ENCODE data around the gene DYNC1LI2. TPM values are rescaled to one million over a fixed set of nuclear protein-coding genes. Genes with fewer than 3 reads are reported as not detected.

DYNC1LI2 gene
- total and polyA plus RNA-seq, 2 donors, result 74.6 to 153 TPM

- peaks cover 7% of the 10 kb centered on the region for H3K36me3 ChIP-seq (ENCODE audit: insufficient read depth)
- H3K4me1 ChIP-seq (ENCODE audit: insufficient read depth), result no peaks in the 10 kb centered on the region
- DNase-seq (ENCODE audit: extremely low spot score), result no peak
- H3K27ac ChIP-seq (ENCODE audit: low read depth), result no peak overlapping the region
- 55% methylated on average over 3 of the region's 3 CpGs for WGBS
- no peak overlapping the region for H3K4me3 ChIP-seq (ENCODE audit: low read depth, low read length)
Measured at GRCh38 chr16:66720766-66721165, 30.6 kb downstream of the DYNC1LI2 start.

GRCh38 chr16:66719246-66719645 is 32.2 kb downstream of the DYNC1LI2 start:
- peaks cover 3% of the 10 kb centered on the region for H3K36me3 ChIP-seq (ENCODE audit: insufficient read depth)
- no peak overlapping the region for H3K4me3 ChIP-seq (ENCODE audit: low read depth, low read length)
- DNase-seq (ENCODE audit: extremely low spot score), result no peak
- 91% methylated on average over 4 of the region's 4 CpGs for WGBS
- no peaks in the 10 kb centered on the region for H3K4me1 ChIP-seq (ENCODE audit: insufficient read depth)
- H3K27ac ChIP-seq (ENCODE audit: low read depth), result no peak overlapping the region

GRCh38 chr16:66717776-66718175 is 33.6 kb downstream of the DYNC1LI2 start:
- Histone ChIP-seq H3K4me3 (ENCODE audit: low read depth, low read length) (no peak overlapping the region), H3K36me3 (ENCODE audit: insufficient read depth) (peaks cover under 1% of the 10 kb centered on the region), H3K4me1 (ENCODE audit: insufficient read depth) (no peaks in the 10 kb centered on the region), H3K27ac (ENCODE audit: low read depth) (no peak overlapping the region)
- no peak for DNase-seq (ENCODE audit: extremely low spot score)
- WGBS, result 68% methylated on average over 4 of the region's 4 CpGs

- no peak for DNase-seq (ENCODE audit: extremely low spot score)
- Histone ChIP-seq H3K4me3 (ENCODE audit: low read depth, low read length) (no peak overlapping the region), H3K36me3 (ENCODE audit: insufficient read depth) (no peaks in the 10 kb centered on the region), H3K4me1 (ENCODE audit: insufficient read depth) (no peaks in the 10 kb centered on the region), H3K27ac (ENCODE audit: low read depth) (no peak overlapping the region)
- 42% methylated on average over 12 of the region's 12 CpGs for WGBS
Measured at GRCh38 chr16:66717112-66717675, 34.2 kb downstream of the DYNC1LI2 start.

GRCh38 chr16:66714654-66715307 is 36.6 kb downstream of the DYNC1LI2 start:
- no peaks in the 10 kb centered on the region for H3K36me3 ChIP-seq (ENCODE audit: insufficient read depth)
- WGBS, result 47% methylated on average over 6 of the region's 6 CpGs
- H3K4me1 ChIP-seq (ENCODE audit: insufficient read depth), result no peaks in the 10 kb centered on the region
- no peak overlapping the region for H3K4me3 ChIP-seq (ENCODE audit: low read depth, low read length)
- no peak overlapping the region for H3K27ac ChIP-seq (ENCODE audit: low read depth)
- no peak for DNase-seq (ENCODE audit: extremely low spot score)

GRCh38 chr16:66714062-66714461 is 37.3 kb downstream of the DYNC1LI2 start:
- H3K4me3 ChIP-seq (ENCODE audit: low read depth, low read length), result no peak overlapping the region
- 87% methylated on average over 6 of the region's 6 CpGs for WGBS
- no peak for DNase-seq (ENCODE audit: extremely low spot score)
- H3K27ac ChIP-seq (ENCODE audit: low read depth), result no peak overlapping the region
- H3K4me1 ChIP-seq (ENCODE audit: insufficient read depth), result no peaks in the 10 kb centered on the region
- no peaks in the 10 kb centered on the region for H3K36me3 ChIP-seq (ENCODE audit: insufficient read depth)

GRCh38 chr16:66713076-66713475 is 38.3 kb downstream of the DYNC1LI2 start:
- no peak overlapping the region for H3K4me3 ChIP-seq (ENCODE audit: low read depth, low read length)
- WGBS, result 59% methylated on average over 2 of the region's 2 CpGs
- no peaks in the 10 kb centered on the region for H3K36me3 ChIP-seq (ENCODE audit: insufficient read depth)
- no peaks in the 10 kb centered on the region for H3K4me1 ChIP-seq (ENCODE audit: insufficient read depth)
- H3K27ac ChIP-seq (ENCODE audit: low read depth), result no peak overlapping the region
- DNase-seq (ENCODE audit: extremely low spot score), result no peak

GRCh38 chr16:66712512-66712911 is 38.9 kb downstream of the DYNC1LI2 start:
- Histone ChIP-seq H3K4me1 (ENCODE audit: insufficient read depth) (no peaks in the 10 kb centered on the region), H3K4me3 (ENCODE audit: low read depth, low read length) (no peak overlapping the region), H3K36me3 (ENCODE audit: insufficient read depth) (no peaks in the 10 kb centered on the region), H3K27ac (ENCODE audit: low read depth) (no peak overlapping the region)
- DNase-seq (ENCODE audit: extremely low spot score), result no peak

GRCh38 chr16:66711581-66711980 is 39.8 kb downstream of the DYNC1LI2 start:
- Histone ChIP-seq H3K4me3 (ENCODE audit: low read depth, low read length) (no peak overlapping the region), H3K36me3 (ENCODE audit: insufficient read depth) (no peaks in the 10 kb centered on the region), H3K4me1 (ENCODE audit: insufficient read depth) (no peaks in the 10 kb centered on the region), H3K27ac (ENCODE audit: low read depth) (no peak overlapping the region)
- no peak for DNase-seq (ENCODE audit: extremely low spot score)

GRCh38 chr16:66706506-66706880 is 44.9 kb downstream of the DYNC1LI2 start:
- no peak for DNase-seq (ENCODE audit: extremely low spot score)
- H3K27ac ChIP-seq (ENCODE audit: low read depth), result no peak overlapping the region
- H3K36me3 ChIP-seq (ENCODE audit: insufficient read depth), result no peaks in the 10 kb centered on the region
- 53% methylated on average over 8 of the region's 8 CpGs for WGBS
- H3K4me3 ChIP-seq (ENCODE audit: low read depth, low read length), result no peak overlapping the region
- H3K4me1 ChIP-seq (ENCODE audit: insufficient read depth), result no peaks in the 10 kb centered on the region

- Histone ChIP-seq H3K4me1 (ENCODE audit: insufficient read depth) (no peaks in the 10 kb centered on the region), H3K4me3 (ENCODE audit: low read depth, low read length) (no peak overlapping the region), H3K27ac (ENCODE audit: low read depth) (no peak overlapping the region), H3K36me3 (ENCODE audit: insufficient read depth) (no peaks in the 10 kb centered on the region)
- no peak for DNase-seq (ENCODE audit: extremely low spot score)
- WGBS, result 65% methylated on average over 11 of the region's 11 CpGs
Measured at GRCh38 chr16:66705790-66706505, 45.5 kb downstream of the DYNC1LI2 start.

GRCh38 chr16:66703406-66704215 is 47.8 kb downstream of the DYNC1LI2 start:
- no peak for DNase-seq (ENCODE audit: extremely low spot score)
- no peaks in the 10 kb centered on the region for H3K36me3 ChIP-seq (ENCODE audit: insufficient read depth)
- H3K4me3 ChIP-seq (ENCODE audit: low read depth, low read length), result no peak overlapping the region
- 31% methylated on average over 9 of the region's 9 CpGs for WGBS
- H3K27ac ChIP-seq (ENCODE audit: low read depth), result no peak overlapping the region
- no peaks in the 10 kb centered on the region for H3K4me1 ChIP-seq (ENCODE audit: insufficient read depth)

- Histone ChIP-seq H3K27ac (ENCODE audit: low read depth) (no peak overlapping the region), H3K36me3 (ENCODE audit: insufficient read depth) (no peaks in the 10 kb centered on the region), H3K4me1 (ENCODE audit: insufficient read depth) (no peaks in the 10 kb centered on the region), H3K4me3 (ENCODE audit: low read depth, low read length) (no peak overlapping the region)
- 94% methylated on average over 2 of the region's 2 CpGs for WGBS
- DNase-seq (ENCODE audit: extremely low spot score), result no peak
Measured at GRCh38 chr16:66701516-66701915, 49.9 kb downstream of the DYNC1LI2 start.

- Histone ChIP-seq H3K27ac (ENCODE audit: low read depth) (no peak overlapping the region), H3K36me3 (ENCODE audit: insufficient read depth) (no peaks in the 10 kb centered on the region), H3K4me3 (ENCODE audit: low read depth, low read length) (no peak overlapping the region), H3K4me1 (ENCODE audit: insufficient read depth) (no peaks in the 10 kb centered on the region)
- no peak for DNase-seq (ENCODE audit: extremely low spot score)
- WGBS, result 93% methylated on average over 2 of the region's 2 CpGs
Measured at GRCh38 chr16:66701026-66701425, 50.4 kb downstream of the DYNC1LI2 start.

Measured in urinary bladder (tissue), 4 donors.